Inferior parietal cortex (tissue), 1 donor: ENCODE measurements around the gene ULBP2.
A peak's percentile ranks its signal among the peaks of the same experiment; 100 is the strongest.
"Not testable (repeated sequence)": the region's sequence is repeated elsewhere in the genome, so short reads cannot be mapped to it uniquely, and the experiment has no call there.

Experiments
- DNase-seq: peaks from one replicate; pipeline ENCODE4 v3.0.0-alpha.2; 2016; ENCODE audit errors: extremely low spot score

Gene ULBP2

GRCh38 chr6:149941583-149942460 lies at the start of gene ULBP2:
Gene ULBP2, plus strand, starts transcription at chr6:149942014. Its CDS starts 59 bp downstream, at chr6:149942073.
- DNase-seq = peak; percentile 86

GRCh38 chr6:149895048-149895590 lies 46.7 kb upstream of the ULBP2 start:
- DNase-seq = peak; percentile 3

GRCh38 chr6:149895833-149896271 lies 46.0 kb upstream of the ULBP2 start:
- no peak for DNase-seq

- DNase-seq = no peak
Observed at GRCh38 chr6:149896491-149896890, 45.3 kb upstream of the ULBP2 start.

GRCh38 chr6:149897015-149897697 lies 44.7 kb upstream of the ULBP2 start:
- DNase-seq = peak; percentile 8

GRCh38 chr6:149897855-149898744 lies 43.7 kb upstream of the ULBP2 start, which contains the start of gene RAET1E:
Gene RAET1E, minus strand, starts transcription at chr6:149898113. Its CDS starts 7,212 bp downstream, at chr6:149890901.
- no peak for DNase-seq

- DNase-seq = no peak
Observed at GRCh38 chr6:149898966-149899365, 42.8 kb upstream of the ULBP2 start.

GRCh38 chr6:149899486-149899885 lies 42.3 kb upstream of the ULBP2 start:
- no peak for DNase-seq

- no peak for DNase-seq
Observed at GRCh38 chr6:149899926-149900619, 41.7 kb upstream of the ULBP2 start.

GRCh38 chr6:149900620-149901443 lies 41.0 kb upstream of the ULBP2 start:
- DNase-seq = no peak

GRCh38 chr6:149901444-149902140 lies 40.2 kb upstream of the ULBP2 start:
- no peak for DNase-seq

- no peak for DNase-seq
Observed at GRCh38 chr6:149903938-149904611, 37.7 kb upstream of the ULBP2 start.

GRCh38 chr6:149904661-149905370 lies 37.0 kb upstream of the ULBP2 start:
- no peak for DNase-seq

- no peak for DNase-seq
Observed at GRCh38 chr6:149905371-149905910, 36.4 kb upstream of the ULBP2 start.

GRCh38 chr6:149905911-149906371 lies 35.9 kb upstream of the ULBP2 start:
- DNase-seq = no peak

- DNase-seq = no peak
Observed at GRCh38 chr6:149906405-149906804, 35.4 kb upstream of the ULBP2 start.

GRCh38 chr6:149907317-149907716 lies 34.5 kb upstream of the ULBP2 start:
- DNase-seq = no peak

- not testable (repeated sequence) for DNase-seq
Observed at GRCh38 chr6:149908480-149908879, 33.3 kb upstream of the ULBP2 start.
